ENCODE measurements around the gene FBLN2.

FBLN2 gene

DNA sequence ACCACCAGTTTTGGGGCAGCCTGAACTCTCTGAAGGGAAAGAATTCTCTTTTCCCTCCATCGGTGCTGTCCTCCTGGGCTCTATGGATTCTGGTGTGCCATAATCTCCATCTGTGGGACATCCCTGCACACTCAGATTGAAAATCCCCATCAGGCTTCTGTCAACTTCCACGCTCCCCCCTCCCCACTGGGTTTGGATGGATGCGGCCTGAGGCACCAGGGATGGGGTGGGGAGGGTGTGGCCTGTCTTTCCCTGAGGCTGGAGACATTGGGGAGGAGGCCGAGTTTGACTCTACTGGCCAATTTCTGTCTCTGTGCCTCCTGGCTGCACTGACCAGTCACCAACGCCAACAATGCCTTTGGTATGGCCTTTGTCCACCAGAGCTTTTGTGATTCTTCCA lies 16.3 kb upstream of the FBLN2 start:
- DNase-seq: no peak

GRCh38 chr3:13533885-13534301 lies 15.0 kb upstream of the FBLN2 start:
- no peak for DNase-seq

DNA sequence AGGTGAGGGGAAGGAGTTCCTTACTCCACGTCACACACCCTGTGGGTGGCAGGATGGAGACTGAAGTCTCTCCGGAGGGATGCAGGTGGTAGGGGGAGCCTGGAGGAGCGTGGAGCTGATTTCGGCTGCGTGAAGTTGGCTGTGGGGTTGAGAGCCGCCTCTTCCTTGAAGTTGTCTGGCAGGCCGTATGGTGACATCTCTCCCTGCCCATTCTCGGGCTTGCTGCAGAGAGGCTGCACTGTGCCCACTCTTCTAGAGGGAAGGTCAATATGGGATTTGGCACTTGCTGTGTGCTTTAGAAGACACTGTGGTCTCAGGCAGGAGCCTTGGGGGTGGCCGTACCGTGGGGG lies 13.4 kb upstream of the FBLN2 start:
- DNase-seq: no peak

- DNase-seq: no peak
Observed at GRCh38 chr3:13535905-13536304, 13.0 kb upstream of the FBLN2 start.

DNA sequence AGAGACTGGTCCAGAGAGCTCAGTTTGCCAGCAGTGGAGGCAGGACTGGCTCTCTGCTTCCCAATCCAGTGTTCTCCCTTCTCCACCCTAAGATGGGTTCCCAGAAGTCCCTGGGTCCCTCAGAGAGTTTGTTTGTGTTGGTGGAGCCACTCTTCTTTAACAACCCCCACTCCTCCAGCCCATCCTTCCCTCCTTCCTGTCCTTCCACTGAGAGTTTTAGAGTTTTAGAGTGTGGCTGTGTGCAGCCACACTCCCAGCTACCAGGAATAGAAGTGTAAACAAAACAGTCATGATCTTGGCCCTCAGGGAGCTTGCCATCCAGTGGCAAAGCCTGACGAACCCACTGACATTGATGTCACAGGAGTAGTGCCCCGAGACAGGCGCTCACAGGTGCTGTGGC lies 12.5 kb upstream of the FBLN2 start:
- no peak for DNase-seq

GRCh38 chr3:13536832-13537231 lies 12.1 kb upstream of the FBLN2 start:
- no peak for DNase-seq

- DNase-seq: no peak
Observed at GRCh38 chr3:13537244-13537908, 11.5 kb upstream of the FBLN2 start.

DNA sequence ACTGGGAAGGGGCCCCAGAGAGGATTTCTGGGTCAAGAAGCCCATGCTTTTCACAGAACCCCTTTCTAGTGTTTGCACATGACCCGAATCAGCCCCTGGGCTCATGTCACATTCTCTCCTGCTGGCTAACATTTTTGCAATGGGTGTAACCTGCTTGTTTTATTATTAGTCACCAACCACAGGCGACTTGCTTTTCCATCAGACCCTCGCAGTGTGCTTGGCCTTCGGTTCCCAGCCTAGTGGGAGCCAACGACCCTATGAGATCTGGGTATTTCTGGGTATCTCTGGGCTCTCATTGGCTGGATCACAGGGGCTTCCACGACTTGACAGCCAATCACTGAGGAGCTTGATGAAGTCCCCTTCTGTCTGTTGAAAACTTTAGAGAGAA lies 11.0 kb upstream of the FBLN2 start:
- DNase-seq: peak; percentile 95

GRCh38 chr3:13538520-13539291 lies 10.2 kb upstream of the FBLN2 start:
- no peak for DNase-seq

GRCh38 chr3:13539292-13539638 lies 9.7 kb upstream of the FBLN2 start:
- peak; percentile 67 for DNase-seq

DNA sequence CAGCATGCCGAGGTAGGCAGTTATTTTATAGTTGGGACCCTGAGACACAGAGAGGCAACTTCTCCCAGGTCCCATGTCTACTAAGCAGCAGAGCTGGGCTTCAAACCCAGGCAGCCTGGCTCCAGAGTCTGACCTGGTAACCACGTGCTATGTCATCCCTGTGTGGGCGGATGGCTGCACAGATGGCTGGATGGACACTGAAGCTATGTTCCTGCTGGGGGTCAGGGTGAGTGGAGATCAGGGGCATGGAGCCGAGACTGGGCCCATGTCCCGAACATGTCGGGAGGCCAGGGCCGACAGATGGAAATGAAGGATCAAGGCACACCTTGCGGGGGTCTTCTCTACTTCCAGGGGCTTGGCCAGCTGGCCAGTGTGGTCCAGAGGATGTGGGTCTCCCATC lies 9.3 kb upstream of the FBLN2 start:
- DNase-seq: no peak

DNA sequence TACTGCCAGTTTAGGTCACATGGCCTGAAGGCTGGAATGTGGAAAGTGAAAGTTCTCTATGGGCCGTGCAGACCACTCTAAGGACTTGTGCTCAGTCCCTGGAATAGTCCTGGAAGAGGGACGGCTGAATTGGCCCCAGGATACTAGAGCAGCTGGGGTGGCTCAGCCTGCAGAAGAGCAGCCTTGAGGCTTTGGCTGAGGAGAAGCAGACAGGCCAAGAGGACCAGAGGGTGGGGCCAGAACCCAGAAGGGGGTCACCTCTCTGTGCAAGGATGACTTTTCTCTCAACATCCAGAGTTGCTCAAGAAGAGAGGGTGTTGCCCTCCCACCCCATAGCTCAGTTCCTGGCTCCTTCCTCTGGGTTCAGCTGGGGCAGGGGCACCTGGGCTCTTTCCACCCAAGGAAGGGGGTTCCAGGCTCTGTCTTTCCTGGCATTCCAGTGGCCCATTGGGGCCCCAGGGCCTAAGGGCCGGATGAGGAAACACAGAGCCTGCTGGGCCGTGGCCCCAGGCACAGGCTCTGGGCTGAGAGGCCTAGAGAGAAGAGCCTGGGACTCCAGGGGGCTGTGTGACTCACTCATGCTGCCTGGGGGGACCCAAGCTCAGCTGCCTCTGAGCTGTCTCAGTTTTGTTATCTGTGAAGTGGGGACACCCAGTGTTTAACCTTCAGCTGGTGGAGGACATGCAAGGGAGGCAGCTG lies 8.5 kb upstream of the FBLN2 start:
- no peak for DNase-seq

- DNase-seq: peak; percentile 51
Observed at GRCh38 chr3:13541691-13542090, 7.2 kb upstream of the FBLN2 start.

DNA sequence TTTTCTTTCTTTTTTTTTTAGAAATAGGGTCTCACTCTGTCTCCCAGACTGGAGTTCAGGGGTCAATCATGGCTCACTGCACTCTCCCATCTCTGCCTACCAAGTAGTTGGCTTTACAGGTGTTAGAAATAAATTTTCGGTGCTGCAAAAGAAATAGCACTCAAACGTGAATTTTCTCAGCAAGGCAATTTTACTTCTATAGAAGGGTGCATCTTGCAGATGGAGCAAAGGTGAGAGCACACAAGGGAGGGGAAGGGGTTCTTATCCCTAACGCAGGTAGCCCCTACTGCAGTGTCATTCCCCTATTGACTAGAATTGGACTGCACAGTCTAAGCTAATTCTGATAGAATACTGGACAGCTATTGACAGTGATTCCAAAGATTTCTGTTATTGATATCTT lies 6.8 kb upstream of the FBLN2 start:
- DNase-seq: no peak

DNA sequence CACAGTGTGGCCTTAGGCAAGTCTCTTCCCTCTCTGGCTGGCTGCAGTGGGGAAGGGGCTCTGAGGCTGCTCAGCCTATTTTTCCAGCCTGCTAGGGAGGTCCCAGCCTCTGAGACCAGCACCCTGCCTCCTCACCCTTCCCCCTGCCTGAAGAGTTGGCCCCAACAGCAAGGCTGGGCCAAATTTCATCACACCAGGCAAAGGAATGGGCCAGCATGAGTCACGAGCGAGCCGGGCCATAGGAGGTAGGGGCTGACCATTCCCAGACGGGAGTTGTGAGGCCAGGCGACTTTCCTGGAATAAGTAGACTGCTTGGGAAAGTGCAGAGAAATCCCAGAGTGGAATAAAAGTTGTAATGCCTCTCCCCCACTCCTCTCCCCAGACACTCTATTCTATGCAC lies 5.7 kb upstream of the FBLN2 start:
- peak; percentile 95 for DNase-seq

DNA sequence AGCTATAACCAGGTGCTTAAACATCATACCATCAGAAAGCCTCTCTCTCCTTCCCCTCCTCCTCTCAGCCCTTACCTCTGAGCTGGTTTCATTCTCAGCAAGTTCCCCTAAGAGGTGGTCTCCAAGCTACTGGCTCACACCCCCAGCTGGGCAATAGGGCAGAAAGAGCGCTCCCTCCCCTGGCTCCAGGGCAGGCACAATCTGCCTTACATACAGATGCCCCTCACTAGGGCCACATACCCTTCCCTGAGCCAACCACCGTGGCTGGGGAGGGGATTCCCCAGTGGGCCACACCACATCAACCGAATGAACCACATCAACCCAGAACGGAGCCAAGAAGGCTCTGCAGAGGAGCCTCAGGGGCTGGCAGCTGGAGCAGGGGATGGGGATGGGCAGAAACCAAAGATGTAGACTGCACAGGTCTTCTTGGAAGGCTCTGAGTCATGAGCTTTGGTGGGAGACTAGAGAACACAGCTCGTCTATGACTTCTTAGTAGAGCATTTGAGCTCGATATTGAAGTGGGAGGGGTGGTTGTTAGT lies 4.6 kb upstream of the FBLN2 start:
- peak; percentile 90 for DNase-seq

- no peak for DNase-seq
Observed at GRCh38 chr3:13544951-13545651, 3.8 kb upstream of the FBLN2 start.

GRCh38 chr3:13545952-13546454 lies 2.9 kb upstream of the FBLN2 start:
- no peak for DNase-seq

- DNase-seq: peak; percentile 65
Observed at GRCh38 chr3:13546667-13547171, 2.2 kb upstream of the FBLN2 start.

DNA sequence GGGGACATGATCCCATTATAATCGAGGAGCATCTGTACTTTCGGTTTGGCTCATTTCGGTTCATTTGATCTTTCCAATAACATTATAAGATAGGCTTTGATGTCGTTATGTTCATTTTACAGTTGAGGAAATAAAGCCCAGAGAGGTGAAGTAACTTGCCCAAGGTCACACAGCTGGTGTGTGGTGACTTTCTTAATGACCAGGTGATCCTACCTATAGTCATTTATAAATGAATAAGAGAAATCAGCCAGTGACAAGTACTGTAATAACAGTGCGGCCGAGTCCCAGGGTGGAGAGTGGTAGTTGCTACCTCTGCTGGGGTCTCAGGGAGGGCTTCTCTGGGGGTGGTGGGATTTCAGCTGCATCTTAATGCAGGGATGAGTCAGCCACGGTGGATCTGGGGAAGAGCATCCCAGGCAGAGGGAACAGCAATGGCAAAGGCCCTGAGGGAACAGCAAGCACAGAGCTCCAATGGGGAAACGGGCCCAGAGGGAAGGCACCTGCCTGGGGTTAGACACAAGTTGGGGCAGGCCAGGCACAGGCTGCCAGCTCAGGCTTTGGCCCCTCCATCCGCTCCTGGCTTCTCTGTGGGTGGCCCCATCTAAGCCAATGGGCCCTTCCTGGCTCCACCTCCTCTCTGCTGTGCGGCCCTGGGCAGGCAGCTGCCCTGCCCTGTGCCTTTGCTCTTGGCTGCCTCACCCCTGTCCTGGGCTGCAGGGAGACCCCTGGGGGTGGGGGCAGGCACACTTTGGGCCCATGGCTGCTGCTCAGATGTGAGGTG lies 1.1 kb upstream of the FBLN2 start:
- DNase-seq: no peak

GRCh38 chr3:13549623-13550422 lies 898 bp downstream of the FBLN2 start:
- DNase-seq: no peak

All from fibroblast of skin of abdomen (primary cell).